ENCODE measurements around the gene MRPS35. TPM values are rescaled to one million over a fixed set of nuclear protein-coding genes. Genes with fewer than 3 reads are reported as not detected.

Gene MRPS35
- total RNA-seq, 1 donor from 2014 or later: 59.8 TPM

Other genes starting within 250 kb of the MRPS35 start
- 53.8 and 55.7 TPM in 2 replicates for gene PPFIBP1, start 186.6 kb upstream of the MRPS35 start, total RNA-seq
- gene REP15, start 14.4 kb upstream of the MRPS35 start, total RNA-seq: 1.4 and 1.6 TPM in 2 replicates
- 19.5 and 21.7 TPM in 2 replicates for gene KLHL42, start 69.4 kb downstream of the MRPS35 start, total RNA-seq
- not detected in 2 replicates for gene MANSC4, start 69.4 kb downstream of the MRPS35 start, total RNA-seq